Esophagus muscularis mucosa (tissue), 3 donors: ENCODE data around the gene RAI1.

Experiments
- POLR2A ChIP-seq: fragments of 450-650 bp; IDR thresholded peaks from one replicate; pipeline ENCODE4 v1.6.1; 2017; ENCODE audit warnings: antibody characterized with exemption, moderate library complexity, mild to moderate bottlenecking, low read depth
- TF ChIP-seq, protein P1 (sequence below), 3 experiments: fragments of 200-600 bp in 2 of 3; fragments of 450-650 bp in 1 of 3; sonication (generic) in 2 of 3; IDR thresholded peaks; one replicate each; pipeline ENCODE4 v1.5.1; 2017 to 2019; ENCODE audit warnings: antibody characterized with exemption in 3 of 3, mild to moderate bottlenecking in 2 of 3, moderate library complexity in 1 of 3

DNA sequence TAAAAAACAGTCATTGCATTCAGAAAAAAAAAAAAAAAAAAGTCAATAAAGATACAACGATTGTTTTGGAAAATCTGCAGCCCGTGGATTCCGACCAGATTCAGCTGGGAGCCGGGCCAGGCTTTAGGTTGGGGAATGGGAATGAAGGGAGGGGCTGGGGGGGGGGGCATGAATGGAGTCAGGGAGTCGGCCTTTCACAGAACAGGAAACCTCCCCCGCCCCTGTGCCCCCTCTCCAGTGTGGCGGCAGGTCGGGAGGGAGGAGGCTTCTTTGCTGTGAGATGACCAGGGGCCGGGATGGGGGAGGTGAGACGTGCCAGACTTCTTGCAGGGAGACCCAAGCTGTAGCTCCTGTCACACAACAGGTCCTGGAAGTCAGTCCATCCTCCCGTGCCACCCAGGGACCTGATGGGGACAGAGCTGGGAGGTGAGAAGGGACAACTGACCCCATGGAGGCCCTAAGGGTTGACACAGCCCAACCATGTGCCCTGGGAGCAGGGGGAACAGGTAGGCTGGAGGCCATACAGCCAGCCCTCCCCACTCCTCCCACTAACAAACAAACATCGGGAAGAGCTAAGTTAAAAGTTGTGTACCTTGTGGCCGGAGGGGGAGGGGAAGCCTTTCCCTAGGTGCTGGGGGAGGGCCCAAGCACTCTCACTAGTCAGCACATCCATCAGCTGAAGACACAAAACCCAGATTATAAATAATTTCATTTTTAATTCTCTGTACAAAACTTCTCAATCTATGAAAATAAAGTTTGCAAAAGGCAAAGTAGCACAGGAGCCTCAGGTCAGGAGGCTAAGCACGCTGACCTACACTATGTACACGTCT, 130.3 kb downstream of the RAI1 start:
- no peak for TF ChIP-seq POLR2A
- TF ChIP-seq, protein P1, sequence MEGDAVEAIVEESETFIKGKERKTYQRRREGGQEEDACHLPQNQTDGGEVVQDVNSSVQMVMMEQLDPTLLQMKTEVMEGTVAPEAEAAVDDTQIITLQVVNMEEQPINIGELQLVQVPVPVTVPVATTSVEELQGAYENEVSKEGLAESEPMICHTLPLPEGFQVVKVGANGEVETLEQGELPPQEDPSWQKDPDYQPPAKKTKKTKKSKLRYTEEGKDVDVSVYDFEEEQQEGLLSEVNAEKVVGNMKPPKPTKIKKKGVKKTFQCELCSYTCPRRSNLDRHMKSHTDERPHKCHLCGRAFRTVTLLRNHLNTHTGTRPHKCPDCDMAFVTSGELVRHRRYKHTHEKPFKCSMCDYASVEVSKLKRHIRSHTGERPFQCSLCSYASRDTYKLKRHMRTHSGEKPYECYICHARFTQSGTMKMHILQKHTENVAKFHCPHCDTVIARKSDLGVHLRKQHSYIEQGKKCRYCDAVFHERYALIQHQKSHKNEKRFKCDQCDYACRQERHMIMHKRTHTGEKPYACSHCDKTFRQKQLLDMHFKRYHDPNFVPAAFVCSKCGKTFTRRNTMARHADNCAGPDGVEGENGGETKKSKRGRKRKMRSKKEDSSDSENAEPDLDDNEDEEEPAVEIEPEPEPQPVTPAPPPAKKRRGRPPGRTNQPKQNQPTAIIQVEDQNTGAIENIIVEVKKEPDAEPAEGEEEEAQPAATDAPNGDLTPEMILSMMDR (IDR thresholded peaks at IDR 0.05): no peak
